Hematopoietic multipotent progenitor cell treated with erythropoietin and hydrocortisone succinate and interleukin-3 and kit ligand, for 4 days (in vitro differentiated cells): ENCODE results near the gene GSK3A.

Experiments used
- DNase-seq: peaks from one replicate; pipeline ENCODE4 v3.0.0-alpha.2; 2015

The GSK3A gene

DNA sequence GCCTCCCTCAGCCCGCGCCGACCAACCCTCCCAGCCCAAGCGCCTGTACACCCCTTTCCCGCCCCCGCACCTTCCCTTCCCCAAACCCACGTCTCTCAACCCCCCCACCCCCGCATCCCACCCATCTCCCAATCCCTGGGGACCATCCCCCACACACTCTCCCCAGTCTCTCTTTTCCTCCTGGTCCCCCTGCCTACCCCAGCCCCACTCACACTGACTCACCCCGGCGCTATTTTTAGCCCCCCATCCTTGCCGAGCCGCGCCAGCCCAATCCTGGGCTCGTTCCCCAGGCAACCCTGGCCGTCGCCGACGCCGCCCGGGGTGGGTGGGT, 38.4 kb upstream of the GSK3A start:
- DNase-seq = no peak

DNA sequence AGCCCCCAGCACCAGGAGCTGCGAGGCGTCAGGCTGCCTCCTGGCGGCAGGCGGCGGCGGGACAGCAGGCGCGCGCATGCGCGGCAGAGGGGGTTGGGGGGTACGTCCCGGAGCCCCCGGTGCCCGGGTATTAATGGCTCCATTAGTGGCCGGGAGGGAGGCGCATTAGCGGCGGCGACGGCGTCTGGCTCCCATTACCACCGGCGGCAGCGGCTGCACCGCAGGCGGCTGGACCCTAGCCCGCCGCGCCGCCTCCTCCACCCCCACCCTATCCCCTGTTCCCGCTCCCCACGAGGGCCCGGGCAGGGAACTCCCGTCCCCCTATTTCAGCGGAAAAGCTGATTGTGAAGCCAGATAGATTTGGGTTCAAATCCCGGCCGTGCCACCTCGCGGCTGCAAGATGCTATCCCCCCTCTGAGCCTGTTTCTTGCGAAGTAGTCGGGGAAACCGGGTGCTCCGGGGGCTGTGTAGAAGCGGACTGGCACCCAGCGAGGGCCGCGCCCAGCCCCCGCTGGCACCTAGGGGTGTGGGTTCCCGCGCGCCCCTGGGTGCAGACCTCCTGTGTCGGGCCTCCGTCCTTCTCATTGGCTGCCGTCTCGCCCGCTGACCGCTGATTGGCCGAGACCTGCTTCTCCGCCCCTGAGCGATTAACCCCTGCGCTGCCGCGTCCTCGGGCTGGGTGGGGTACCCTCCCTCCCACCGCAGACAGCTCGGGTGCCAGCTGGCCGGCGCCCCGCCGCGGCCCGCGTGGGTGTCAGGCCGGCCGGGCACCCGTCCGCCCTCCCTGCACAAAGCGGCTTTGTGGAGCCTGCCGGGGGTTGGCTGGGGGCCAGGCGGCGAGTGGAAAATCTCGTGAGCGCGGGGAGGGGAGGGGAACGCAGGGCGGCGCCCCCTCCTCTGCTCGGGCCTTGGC, 37.8 kb upstream of the GSK3A start:
- DNase-seq = peak; percentile 97

DNA sequence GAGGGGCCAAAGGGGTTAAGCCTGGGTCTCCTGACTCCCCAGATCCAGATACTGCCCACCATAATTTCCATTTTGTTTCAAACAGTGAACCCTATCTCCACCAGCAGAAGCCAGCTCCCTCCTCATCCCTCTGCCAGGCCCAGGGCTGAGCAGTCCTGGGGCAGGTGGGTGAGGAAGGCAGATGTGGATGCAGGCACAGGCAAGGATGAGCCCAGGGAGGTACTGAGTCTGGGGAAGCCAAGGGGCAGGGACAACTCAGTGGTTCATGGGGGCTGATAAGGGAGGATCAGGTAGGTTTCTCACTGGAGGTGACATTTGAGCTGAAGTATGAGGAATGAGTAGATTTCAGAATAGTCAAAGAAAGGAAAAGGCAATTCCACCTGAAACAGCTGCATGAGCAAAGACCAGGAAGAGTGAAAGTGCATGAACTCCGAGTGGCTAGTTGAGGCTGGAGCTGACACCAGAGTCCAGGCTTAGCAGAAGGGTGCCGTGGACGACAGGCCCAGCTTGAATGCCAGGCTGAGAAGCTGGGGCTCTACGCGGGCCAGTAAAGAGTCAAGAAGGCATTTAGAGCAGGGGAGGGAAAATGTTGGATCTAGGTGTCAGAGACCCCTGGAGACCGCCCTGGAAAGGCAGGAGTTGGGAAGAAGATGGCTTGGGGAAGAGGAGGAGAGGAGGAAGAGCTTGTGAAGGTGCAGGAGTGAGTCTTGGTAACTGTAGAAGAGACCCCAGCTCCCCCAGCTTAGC, 36.9 kb upstream of the GSK3A start:
- DNase-seq = peak; percentile 41

DNA sequence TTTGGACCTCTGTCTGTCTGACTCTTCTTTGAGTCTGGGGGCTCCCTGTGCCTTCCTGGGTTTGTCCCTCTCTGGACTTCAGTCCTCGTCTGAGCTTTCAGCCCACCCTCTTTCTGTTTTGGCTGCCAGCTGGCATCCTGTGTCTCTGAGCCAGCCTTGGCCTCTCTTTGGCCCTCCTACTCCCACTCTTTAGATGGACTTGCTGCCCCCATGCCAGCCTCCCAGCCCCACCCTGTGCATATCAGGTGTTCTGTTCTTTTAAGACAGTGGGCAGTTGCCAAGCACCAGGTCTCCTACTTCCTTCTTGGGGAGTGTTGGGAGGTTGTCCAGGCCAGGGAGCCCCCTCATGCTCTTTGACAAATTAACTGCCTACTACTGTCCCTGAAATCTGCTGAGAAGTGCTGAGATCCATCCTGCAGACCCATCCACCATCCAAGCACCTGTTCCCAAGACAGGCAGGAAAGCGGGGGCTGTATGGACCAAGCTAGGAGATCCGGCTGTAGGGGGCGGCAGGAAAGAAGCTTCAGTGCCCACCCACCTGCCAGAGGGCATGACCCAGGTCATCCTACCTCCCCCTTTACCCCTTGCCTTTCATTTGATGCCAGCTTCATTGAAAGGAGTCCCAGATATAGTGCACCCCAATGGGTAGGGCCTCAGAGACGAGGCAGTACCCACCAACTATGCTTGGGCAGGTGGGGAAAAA, 36.2 kb upstream of the GSK3A start:
- no peak for DNase-seq

DNA sequence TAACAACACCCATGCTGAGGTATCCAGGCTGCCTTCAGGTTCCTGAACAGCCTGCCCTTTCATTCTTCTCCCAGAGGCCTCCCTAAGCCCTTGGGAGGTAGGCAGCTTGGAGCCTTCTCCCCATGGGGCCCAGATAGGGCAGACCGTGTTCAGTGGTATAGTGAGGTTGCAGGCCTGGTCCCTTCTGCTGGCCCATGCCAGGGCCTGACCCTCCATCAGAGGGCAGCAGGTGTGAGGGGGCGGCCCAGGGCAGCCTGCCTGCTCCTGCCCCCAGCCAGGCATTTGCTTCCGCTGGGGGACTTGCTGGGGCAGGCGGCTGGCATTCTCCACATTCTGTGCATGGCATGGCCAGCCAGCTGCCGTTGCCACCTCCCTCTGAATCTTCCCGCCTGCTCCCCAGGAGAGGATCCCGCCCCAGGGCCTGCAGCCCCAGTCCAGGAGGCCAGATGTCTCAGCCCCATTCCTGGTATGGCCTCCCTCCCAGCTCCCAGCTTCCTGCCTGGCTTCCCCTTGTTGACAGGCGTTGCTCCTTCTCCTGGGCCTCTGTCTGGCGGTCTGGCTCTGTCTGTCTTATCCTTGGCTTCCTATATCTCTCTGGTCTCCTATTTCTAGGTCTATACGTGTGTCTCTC, 35.5 kb upstream of the GSK3A start:
- no peak for DNase-seq

DNA sequence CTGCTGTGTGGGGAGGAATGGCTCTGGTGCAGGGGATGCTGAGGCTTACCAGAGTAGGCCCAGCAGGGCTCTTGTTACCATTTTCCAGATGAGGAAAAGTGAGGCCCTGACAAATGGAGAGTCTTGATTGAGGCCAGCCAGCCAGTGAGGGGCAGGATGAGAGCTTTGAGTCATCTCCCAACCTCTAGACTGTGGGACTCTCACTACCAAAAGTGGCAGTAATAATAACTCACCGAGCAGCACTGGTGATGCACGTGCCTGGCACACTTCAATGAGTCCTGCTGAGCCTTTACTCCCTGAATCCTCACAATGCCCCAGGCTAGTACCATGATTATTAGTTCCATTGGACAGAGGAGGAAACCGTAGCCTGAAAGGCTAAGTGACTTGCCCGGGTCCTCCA, 34.4 kb upstream of the GSK3A start:
- no peak for DNase-seq

DNA sequence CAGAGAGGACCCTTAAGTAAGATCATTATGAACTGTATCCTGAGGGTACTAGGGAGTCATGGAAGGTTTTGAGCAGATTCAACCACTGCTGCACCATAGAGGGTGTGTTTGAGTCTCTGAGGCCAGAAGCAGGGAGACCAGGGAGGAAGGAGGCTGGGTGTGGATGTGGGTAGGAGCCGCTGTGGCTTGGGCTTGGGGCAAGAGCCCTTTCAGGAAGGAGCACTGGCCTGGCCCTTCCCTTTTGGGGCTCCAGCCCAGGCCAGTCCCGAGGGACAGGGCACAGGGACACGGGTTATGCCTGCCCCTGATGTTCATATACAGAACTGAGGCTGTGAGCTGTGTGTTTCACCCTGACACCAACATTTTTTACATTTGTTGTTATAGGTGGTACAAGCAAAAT, 33.9 kb upstream of the GSK3A start:
- DNase-seq = peak; percentile 23

DNA sequence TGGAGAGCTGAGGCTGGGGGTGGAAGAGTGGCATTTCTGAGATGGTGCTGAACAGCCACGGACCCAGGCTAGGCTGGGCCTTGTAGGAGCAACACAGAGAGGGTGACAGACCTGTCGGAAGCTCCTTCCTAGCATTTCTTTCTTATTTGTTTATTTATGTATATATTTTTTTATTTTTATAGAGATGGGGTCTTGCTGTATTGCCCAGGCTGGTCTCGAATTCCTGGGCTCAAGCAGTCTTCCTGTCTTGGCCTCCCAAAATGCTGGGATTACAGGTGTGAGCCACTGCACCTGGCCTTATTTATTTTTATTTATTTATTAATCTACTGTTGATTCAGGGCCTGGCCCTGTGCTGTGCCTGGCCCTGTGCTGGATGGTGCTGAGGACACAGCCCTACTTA, 33.1 kb upstream of the GSK3A start:
- no peak for DNase-seq

DNA sequence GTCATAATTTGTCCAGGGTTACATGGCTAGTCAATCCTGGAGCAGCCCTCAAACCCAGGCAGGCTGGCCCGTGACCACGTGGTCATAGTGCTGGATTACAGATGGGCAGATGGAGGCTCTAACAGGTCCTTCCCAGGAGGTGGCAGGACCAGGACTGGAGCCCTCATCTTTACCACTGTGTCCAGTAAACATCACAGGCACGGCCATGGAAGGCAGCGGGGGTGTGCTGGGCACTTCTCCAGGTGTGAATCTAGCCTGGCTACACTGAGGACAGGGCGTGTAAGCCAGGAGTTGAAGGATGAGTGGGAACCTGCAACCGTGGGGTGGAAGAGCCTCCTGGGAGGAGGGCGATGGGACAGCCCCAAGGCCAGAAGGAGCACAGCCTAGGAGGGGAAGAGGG, 32.7 kb upstream of the GSK3A start:
- no peak for DNase-seq

DNA sequence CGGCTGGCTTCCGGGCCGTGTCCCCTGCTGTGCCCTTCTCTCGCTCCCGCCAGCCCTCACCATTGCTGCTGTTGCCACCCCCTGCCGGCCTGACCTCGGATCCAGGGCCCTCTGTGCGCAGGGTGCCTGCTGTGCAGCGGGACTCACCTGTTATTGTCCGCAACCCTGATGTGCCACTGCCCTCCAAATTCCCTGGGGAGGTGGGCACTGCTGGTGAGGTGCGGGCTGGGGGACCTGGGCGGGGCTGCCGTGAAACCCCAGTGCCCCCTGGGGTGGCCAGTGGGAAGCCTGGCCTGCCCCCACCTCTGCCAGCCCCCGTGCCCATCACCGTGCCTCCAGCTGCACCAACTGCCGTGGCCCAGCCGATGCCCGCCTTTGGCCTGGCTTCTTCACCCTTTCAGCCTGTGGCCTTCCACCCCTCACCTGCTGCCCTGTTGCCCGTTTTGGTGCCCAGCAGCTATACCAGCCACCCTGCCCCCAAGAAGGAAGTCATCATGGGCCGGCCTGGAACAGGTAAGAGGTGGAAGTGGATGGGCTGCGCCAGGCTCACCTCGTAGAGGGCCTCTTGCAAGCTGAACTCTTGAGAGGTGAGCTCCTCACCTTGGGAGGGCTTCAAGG, 31.8 kb upstream of the GSK3A start:
- DNase-seq = no peak

DNA sequence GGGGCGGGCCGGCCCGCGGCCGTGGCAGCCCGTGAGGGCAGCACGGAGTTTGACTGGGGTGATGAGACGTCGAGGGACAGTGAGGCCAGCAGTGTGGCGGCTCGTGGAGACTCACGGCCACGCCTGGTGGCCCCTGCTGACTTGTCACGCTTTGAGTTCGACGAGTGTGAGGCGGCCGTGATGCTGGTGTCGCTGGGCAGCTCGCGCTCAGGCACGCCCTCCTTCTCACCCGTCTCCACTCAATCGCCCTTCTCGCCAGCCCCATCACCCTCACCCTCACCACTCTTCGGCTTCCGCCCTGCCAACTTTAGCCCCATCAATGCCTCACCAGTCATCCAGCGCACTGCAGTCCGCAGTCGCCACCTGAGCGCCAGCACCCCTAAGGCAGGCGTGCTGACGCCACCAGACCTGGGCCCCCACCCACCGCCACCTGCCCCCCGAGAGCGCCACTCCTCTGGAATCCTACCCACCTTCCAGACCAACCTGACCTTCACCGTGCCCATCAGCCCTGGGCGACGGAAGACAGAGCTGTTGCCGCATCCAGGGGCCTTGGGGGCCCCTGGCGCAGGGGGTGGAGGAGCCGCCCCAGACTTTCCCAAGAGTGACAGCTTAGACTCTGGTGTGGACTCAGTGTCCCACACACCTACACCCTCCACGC, 31.1 kb upstream of the GSK3A start:
- DNase-seq = no peak

DNA sequence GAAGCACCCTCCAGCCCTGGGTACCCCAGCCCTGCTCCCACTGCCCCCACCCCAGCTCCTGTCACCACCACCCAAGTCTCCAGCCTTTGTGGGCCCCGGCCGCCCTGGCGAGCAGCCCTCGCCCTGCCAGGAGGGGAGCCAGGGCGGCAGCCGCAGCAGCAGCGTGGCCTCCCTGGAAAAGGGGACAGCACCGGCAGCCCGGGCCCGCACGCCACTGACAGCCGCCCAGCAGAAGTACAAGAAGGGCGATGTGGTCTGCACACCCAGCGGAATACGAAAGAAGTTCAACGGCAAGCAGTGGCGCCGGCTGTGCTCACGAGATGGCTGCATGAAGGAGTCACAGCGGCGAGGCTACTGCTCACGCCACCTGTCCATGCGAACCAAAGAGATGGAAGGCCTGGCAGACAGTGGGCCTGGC, 30.6 kb upstream of the GSK3A start:
- DNase-seq = no peak

DNA sequence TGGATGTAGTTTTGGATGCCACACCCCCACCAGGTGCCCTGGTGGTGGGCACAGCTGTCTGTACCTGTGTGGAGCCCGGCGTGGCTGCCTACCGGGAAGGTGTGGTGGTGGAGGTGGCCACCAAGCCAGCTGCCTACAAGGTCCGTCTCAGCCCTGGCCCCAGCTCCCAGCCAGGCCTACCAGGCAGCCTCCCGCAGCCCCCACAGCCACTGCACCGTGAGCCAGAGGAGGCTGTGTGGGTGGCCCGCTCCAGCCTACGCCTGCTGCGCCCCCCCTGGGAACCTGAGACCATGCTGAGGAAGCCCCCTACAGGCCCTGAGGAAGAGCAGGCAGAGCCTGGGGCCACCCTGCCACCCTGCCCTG, 30.1 kb upstream of the GSK3A start:
- no peak for DNase-seq

DNA sequence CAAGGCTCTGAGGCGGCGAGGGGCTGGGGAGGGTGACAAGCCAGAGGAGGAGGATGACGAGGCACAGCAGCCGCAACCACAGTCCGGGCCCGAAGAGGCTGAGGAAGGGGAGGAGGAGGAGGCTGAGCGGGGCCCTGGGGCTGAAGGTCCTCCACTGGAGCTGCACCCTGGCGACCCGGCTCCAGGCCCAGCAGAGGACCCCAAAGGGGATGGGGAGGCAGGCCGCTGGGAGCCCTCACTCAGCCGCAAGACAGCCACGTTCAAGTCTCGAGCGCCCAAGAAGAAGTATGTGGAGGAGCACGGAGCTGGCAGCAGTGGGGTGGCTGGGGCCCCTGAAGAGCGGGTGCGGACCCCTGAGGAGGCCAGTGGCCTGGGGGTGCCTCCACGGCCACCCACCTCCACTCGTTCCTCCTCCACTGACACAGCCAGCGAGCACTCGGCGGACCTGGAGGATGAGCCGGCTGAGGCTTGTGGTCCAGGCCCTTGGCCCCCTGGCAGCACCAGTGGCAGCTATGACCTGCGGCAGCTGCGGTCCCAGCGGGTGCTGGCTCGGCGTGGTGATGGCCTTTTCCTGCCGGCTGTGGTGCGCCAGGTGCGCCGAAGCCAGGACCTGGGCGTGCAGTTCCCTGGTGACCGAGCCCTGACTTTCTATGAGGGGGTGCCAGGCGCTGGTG, 29.6 kb upstream of the GSK3A start:
- peak; percentile 65 for DNase-seq

DNA sequence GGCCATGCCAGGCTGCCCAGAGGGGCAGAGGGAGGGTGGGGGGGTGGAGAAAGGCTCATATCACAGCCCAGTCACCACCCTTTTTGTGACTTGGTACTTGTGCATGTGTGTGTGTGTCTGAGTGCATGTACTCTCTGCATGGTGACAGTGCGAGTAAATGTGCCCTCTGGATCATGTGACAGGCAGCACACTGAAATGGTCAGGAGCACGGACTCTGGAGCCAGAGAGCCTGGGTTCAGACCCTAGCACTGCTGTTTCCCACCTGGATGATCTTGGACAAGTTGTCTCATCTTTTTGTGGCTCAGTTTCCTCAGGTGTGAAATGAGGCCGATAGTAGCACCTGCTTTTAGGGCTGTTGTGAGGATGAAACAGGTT, 28.6 kb upstream of the GSK3A start:
- peak; percentile 50 for DNase-seq

DNA sequence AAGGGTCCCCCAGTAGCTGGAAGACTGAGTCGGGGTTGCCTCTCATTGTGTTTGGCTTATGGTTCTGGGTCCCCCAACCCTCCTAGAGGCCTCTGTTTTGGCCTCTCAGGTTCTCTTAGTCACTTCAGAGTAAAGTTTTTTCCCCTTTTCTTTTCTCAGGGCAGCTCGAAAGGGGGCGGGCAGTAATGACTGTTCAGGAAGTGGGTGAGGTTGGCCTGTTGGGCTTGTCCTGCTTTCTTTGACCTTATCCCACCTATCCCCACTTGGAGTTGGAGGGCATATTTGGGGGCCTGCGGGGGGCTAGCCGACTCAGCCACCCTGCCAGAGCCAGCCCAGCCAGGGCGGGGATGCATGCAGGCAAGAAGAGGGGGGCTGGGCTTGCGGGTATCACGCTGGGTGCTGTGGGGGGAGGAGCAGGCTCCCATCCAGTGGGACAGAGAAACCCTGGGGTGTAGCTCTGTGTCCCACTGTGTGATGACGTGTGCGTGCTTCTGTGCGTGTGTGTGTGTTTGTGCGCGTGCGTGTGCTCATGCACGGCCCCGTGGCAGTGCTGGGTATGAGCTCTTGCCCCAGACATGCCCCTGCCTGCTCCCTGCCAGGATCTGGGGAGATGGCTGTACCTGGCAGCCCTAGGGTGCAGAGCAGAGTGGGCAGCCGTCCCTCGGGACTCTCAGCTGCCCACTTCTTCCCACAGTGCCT, 28.1 kb upstream of the GSK3A start:
- peak; percentile 88 for DNase-seq

DNA sequence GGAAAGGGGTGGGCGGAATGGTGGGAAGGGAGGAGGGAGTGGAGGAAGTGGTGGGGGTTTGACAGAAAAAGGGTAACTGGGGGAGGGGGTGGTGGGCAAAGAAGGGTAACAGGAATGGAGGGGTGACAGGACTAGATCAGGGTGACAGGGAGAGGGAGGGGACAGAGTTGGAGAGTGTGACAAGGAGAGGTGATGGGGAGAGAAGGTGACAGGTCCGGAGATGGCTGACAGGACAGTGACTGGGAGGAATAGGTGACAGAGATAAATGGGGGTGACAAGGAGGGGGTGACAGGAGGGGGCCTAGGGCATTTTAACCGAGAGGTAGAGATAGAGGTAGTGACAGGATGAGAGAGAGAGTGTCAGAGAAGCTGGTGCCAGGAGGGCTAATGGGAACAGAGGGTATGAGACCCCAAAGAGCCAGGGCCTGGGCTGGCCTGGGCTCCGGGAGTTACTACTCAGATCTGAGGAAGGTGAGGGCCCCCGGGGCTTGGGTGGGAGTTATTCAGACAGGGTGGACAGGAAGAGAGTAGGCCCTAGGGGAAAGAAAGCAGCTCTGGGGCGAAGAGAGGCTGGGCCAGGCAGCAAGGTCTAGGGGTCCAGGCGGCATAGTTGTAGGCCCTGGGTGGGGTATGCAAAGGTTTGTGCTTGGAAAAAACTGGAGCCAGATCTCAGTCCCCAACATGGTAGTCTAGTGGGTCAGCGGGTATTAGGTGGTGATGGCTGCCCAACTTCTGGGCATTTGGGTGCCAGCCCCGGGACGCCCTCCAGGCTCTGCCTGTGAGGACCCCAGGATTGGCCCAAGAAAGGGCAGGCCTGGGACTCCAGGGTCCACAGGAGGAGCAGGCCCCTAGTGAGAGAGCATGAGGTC, 27.3 kb upstream of the GSK3A start:
- no peak for DNase-seq

DNA sequence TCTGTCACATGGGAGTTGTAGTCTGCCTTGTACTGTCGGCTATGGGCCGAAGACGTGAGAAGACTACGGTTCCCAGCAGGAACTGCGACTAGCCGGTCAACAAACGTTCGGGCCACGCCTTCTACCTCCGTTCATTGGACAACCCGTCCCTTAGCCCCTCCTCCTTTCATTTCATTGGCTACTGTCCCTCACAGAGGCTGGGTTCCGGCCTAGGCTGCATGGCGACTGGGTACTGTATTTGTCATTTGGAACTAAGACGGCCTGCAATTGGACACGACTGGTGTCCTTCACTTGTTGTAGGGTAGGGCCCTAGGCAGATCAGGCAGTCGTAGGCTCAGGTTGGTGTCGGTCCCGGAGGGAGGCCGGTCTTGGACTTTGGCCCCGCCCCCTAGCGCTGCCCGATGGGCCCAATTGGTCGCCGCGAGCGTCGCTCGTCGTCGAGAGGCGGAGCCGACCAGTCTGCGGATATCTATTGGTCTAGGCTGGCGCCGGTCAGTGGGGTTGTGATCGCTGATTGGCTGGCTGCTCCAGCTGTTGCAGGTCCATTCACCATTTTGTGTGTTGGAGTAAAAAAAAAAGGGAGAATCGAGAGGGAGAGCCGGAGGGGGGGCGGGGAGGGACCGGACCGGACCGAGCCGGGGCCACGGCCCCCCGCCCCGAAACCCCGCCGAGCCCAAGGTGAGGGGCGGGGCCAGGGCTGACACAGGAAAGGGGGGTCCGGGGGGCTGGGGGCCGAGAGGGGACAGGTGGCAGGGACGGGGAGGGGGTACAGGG, 26.5 kb upstream of the GSK3A start, which contains the start of gene CIC:
Gene CIC, plus strand, starts transcription at position 549 of the 774 bp plus-strand sequence. CDS start 2,532 bp downstream, outside the sequence.
- DNase-seq = peak; percentile 100

DNA sequence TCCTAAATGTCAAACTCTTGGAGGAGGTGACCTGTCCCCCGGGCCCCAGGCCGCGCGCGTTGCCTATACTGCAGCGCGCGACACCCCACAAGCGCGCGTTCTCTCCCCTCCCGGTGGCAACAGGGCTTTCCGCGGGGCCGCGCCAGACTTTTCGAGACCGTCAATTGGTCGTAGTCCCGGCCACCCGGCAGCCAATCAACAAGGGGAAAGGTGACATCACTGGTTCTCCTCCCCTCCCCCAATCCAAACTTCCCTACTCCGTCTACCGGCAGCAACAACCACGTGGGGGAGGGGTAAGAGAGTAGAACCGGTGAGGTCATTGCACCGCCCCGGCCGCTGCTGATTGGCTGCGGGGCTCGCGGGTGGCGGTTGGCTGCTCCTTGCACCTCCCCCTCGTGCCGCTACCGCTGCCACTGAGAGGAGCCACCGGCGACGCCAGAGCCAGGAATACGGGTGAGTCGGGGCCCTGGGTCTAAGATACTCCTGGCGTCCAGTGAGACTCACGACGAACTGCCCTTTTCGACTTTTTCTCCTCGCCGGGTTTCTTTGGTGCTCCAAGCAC, 25.8 kb upstream of the GSK3A start:
- peak; percentile 100 for DNase-seq
